GM12873 (cell line): ENCODE measurements around the gene FAM187B.

Experiments used
- CTCF ChIP-seq: IDR thresholded peaks from 2 replicates; pipeline ENCODE4 v1.5.1; 2012; ENCODE audit warnings: low read depth, mild to moderate bottlenecking, moderate library complexity, low read length, control low read depth; ENCODE audit not compliant: insufficient read depth; ENCODE audit errors: missing control alignments

Gene FAM187B

GRCh38 chr19:35204799-35205732 is 23.5 kb downstream of the FAM187B start:
- no peak for TF ChIP-seq CTCF

- TF ChIP-seq CTCF = no peak
These were observed 25.5 kb downstream of the FAM187B start for GRCh38 chr19:35202722-35203688.

- TF ChIP-seq CTCF = no peak
These were observed 29.1 kb downstream of the FAM187B start for GRCh38 chr19:35199481-35199880.

- no peak for TF ChIP-seq CTCF
These were observed 32.7 kb downstream of the FAM187B start for GRCh38 chr19:35195830-35196229.

GRCh38 chr19:35194012-35194984 is 34.2 kb downstream of the FAM187B start:
- no peak for TF ChIP-seq CTCF

- TF ChIP-seq CTCF = no peak
These were observed 43.7 kb downstream of the FAM187B start for GRCh38 chr19:35184884-35185283.
